NCI-H446 treated with DMSO at 0.1 percent for 48 hours (cell line): Measurements from ENCODE around the gene ZNF787.
"Not testable (repeated sequence)": the region's sequence is repeated elsewhere in the genome, so short reads cannot be mapped to it uniquely, and the experiment has no call there.

Source experiments
- DNase-seq: peaks from one replicate; lab custom pipeline; 2025; lab: John Stamatoyannopoulos, UW

ZNF787 gene

GRCh38 chr19:56121180-56122167 is at the start of gene ZNF787:
TSS of gene ZNF787 (minus strand) at chr19:56121295. CDS start at chr19:56103217, 18,078 bp downstream.
- peak; percentile 94 for DNase-seq

GRCh38 chr19:56170261-56170660 is 49.2 kb upstream of the ZNF787 start:
- DNase-seq, result no peak

GRCh38 chr19:56167064-56167578 is 46.0 kb upstream of the ZNF787 start:
- no peak for DNase-seq

- DNase-seq, result no peak
These were observed 42.0 kb upstream of the ZNF787 start for GRCh38 chr19:56163097-56163496.

GRCh38 chr19:56162258-56162657 is 41.2 kb upstream of the ZNF787 start:
- no peak for DNase-seq

GRCh38 chr19:56161534-56161933 is 40.4 kb upstream of the ZNF787 start:
- DNase-seq, result no peak

- DNase-seq, result no peak
These were observed 38.7 kb upstream of the ZNF787 start for GRCh38 chr19:56159622-56160271.

GRCh38 chr19:56159009-56159559 is 38.0 kb upstream of the ZNF787 start:
- no peak for DNase-seq

- DNase-seq, result no peak
These were observed 37.2 kb upstream of the ZNF787 start for GRCh38 chr19:56158170-56158757.

GRCh38 chr19:56156768-56157167 is 35.7 kb upstream of the ZNF787 start:
- DNase-seq, result no peak

GRCh38 chr19:56155124-56155687 is 34.1 kb upstream of the ZNF787 start:
- no peak for DNase-seq

- no peak for DNase-seq
These were observed 32.4 kb upstream of the ZNF787 start for GRCh38 chr19:56153507-56153906.

- no peak for DNase-seq
These were observed 31.5 kb upstream of the ZNF787 start for GRCh38 chr19:56152644-56153043.

- DNase-seq, result no peak
These were observed 29.3 kb upstream of the ZNF787 start for GRCh38 chr19:56150358-56150757.

GRCh38 chr19:56149656-56150038 is 28.6 kb upstream of the ZNF787 start:
- DNase-seq, result no peak

GRCh38 chr19:56148955-56149655 is 28.0 kb upstream of the ZNF787 start:
- not testable (repeated sequence) for DNase-seq

- no peak for DNase-seq
These were observed 27.0 kb upstream of the ZNF787 start for GRCh38 chr19:56148096-56148495.

GRCh38 chr19:56147307-56147706 is 26.2 kb upstream of the ZNF787 start:
- DNase-seq, result no peak

- DNase-seq, result no peak
These were observed 25.8 kb upstream of the ZNF787 start for GRCh38 chr19:56146904-56147303.

- no peak for DNase-seq
These were observed 24.6 kb upstream of the ZNF787 start for GRCh38 chr19:56145698-56146097.

GRCh38 chr19:56144831-56145230 is 23.7 kb upstream of the ZNF787 start:
- no peak for DNase-seq
